CD14-positive monocyte (primary cell): ENCODE results near the gene PCDHGA7. TPM values are rescaled to one million over a fixed set of nuclear protein-coding genes. Genes with fewer than 3 reads are reported as not detected.
A peak's percentile ranks its signal among the peaks of the same experiment; 100 is the strongest.
"Not testable (repeated sequence)": the region's sequence is repeated elsewhere in the genome, so short reads cannot be mapped to it uniquely, and the experiment has no call there.

Experiments
- DNase-seq, 3 donors: peaks; one replicate each; pipeline ENCODE4 v3.0.0-alpha.2; 2011 to 2022
- H2AFZ ChIP-seq: 2 replicates; pipeline ENCODE4 v1.6.0; 2012; ENCODE audit warnings: mild to moderate bottlenecking, low read depth, low read length, inconsistent platforms; ENCODE audit not compliant: insufficient read depth, poor library complexity, severe bottlenecking
- H3K27ac ChIP-seq, 2 donors: 1 replicate in 1 of 2; 2 replicates in 1 of 2; pipeline ENCODE4 v1.5.1; 2012 to 2013; ENCODE audit warnings: low read length in 2 of 2, control low read depth in 1 of 2, inconsistent platforms in 1 of 2, low read depth in 1 of 2, mild to moderate bottlenecking in 1 of 2
- H3K27me3 ChIP-seq, 2 donors: one replicate each; pipeline versions ENCODE4 v1.6.0 to v1.6.1; 2011 to 2013; ENCODE audit warnings: low read length in 2 of 2; ENCODE audit not compliant: control insufficient read depth in 2 of 2, insufficient read depth in 2 of 2
- H3K36me3 ChIP-seq, 2 donors: replicated peaks in 1 of 2; 1 replicate in 1 of 2; 2 replicates in 1 of 2; pipeline versions ENCODE4 v1.5.1 to v1.6.1; 2012 to 2013; ENCODE audit warnings: low read length in 2 of 2, control low read depth in 1 of 2, inconsistent platforms in 1 of 2, mild to moderate bottlenecking in 1 of 2; ENCODE audit not compliant: insufficient read depth in 2 of 2, control insufficient read depth in 1 of 2
- H3K4me1 ChIP-seq, 2 donors: 1 replicate in 1 of 2; 2 replicates in 1 of 2; pipeline versions ENCODE4 v1.5.1 to v1.6.1; 2012 to 2013; ENCODE audit warnings: low read length in 2 of 2, control low read depth in 1 of 2, inconsistent platforms in 1 of 2, mild to moderate bottlenecking in 1 of 2, moderate library complexity in 1 of 2; ENCODE audit not compliant: insufficient read depth in 2 of 2, control insufficient read depth in 1 of 2
- H3K4me2 ChIP-seq: replicated peaks from 2 replicates; pipeline ENCODE3; 2012; ENCODE audit warnings: low read length, moderate library complexity, mild to moderate bottlenecking; ENCODE audit not compliant: poor library complexity, severe bottlenecking; ENCODE audit errors: extremely low read depth
- H3K4me3 ChIP-seq, 3 experiments: fragments of 200-600 bp in 1 of 3; sonication (generic) in 1 of 3; replicated peaks in 1 of 3; 1 replicate in 2 of 3; 2 replicates in 1 of 3; pipeline ENCODE4 v1.5.1; 2011 to 2013; ENCODE audit warnings: low read length in 3 of 3, mild to moderate bottlenecking in 3 of 3, control low read depth in 2 of 3, low read depth in 2 of 3, inconsistent platforms in 1 of 3, moderate library complexity in 1 of 3
- H3K79me2 ChIP-seq: 2 replicates; pipeline ENCODE4 v1.6.0; 2012; ENCODE audit warnings: mild to moderate bottlenecking, control low read depth, inconsistent platforms, low read length, moderate library complexity; ENCODE audit not compliant: insufficient read depth
- H3K9ac ChIP-seq: 2 replicates; pipeline ENCODE4 v1.6.0; 2017; ENCODE audit warnings: low read length, mild to moderate bottlenecking; ENCODE audit not compliant: insufficient read depth, poor library complexity, severe bottlenecking
- H3K9me3 ChIP-seq, 2 donors: replicated peaks in 1 of 2; 1 replicate in 1 of 2; 2 replicates in 1 of 2; pipeline versions ENCODE4 v1.5.1 to v1.6.1; 2012 to 2013; ENCODE audit warnings: low read length in 2 of 2, control low read depth in 1 of 2; ENCODE audit not compliant: control insufficient read depth in 1 of 2, insufficient read depth in 1 of 2
- H4K20me1 ChIP-seq: 2 replicates; pipeline ENCODE4 v1.6.0; 2012; ENCODE audit warnings: mild to moderate bottlenecking, low read length, control low read depth, moderate library complexity; ENCODE audit not compliant: insufficient read depth
- H3K27ac Mint-ChIP-seq, 7 donors: one replicate each; pipeline ENCODE4 v1.8.0; 2020; ENCODE audit warnings: mild to moderate bottlenecking in 7 of 7, mixed read lengths in 7 of 7, moderate library complexity in 6 of 7, inconsistent platforms in 2 of 7
- H3K27me3 Mint-ChIP-seq, 3 donors: one replicate each; pipeline ENCODE4 v1.8.0; 2021 to 2022; ENCODE audit warnings: low read depth in 3 of 3, mild to moderate bottlenecking in 3 of 3, mixed read lengths in 3 of 3, moderate library complexity in 3 of 3, inconsistent platforms in 1 of 3
- H3K36me3 Mint-ChIP-seq, 2 donors: one replicate each; pipeline ENCODE4 v1.8.0; 2020; ENCODE audit warnings: mixed read lengths in 2 of 2, inconsistent platforms in 1 of 2, mild to moderate bottlenecking in 1 of 2
- H3K4me1 Mint-ChIP-seq: one replicate; pipeline ENCODE4 v1.8.0; 2020; ENCODE audit warnings: mild to moderate bottlenecking, mixed read lengths
- H3K4me3 Mint-ChIP-seq, 2 donors: one replicate each; pipeline ENCODE4 v1.8.0; 2020; ENCODE audit warnings: mild to moderate bottlenecking in 2 of 2, mixed read lengths in 2 of 2, moderate library complexity in 1 of 2
- H3K9me3 Mint-ChIP-seq, 7 donors: one replicate each; pipeline ENCODE4 v1.8.0; 2020 to 2022; ENCODE audit warnings: mixed read lengths in 7 of 7, mild to moderate bottlenecking in 6 of 7, moderate library complexity in 6 of 7, inconsistent platforms in 2 of 7
- WGBS: methylation state at CpG from one replicate; pipeline ENCODE4 v1.1.5; 2013; ENCODE audit warnings: missing lambda C conversion rate; ENCODE audit not compliant: insufficient coverage; 5-methylcytosine and 5-hydroxymethylcytosine counted together
- intact Hi-C, 2 donors: fragments of 100-400 bp; cut with micrococcal nuclease; formaldehyde crosslinking; loops; one replicate each; pipeline versions ENCODE4 v1.15.0 to v1.15.1; 2023
- polyA plus RNA-seq, 3 donors: library from polyadenylated mRNA; depleted of rRNA in 1 of 3; unstranded in 2 of 3; stranded (reverse) in 1 of 3; fragments of 300-500 nt in 2 of 3; fragments of >200 nt in 1 of 3; fragmentation: Illumina TruSeq in 2 of 3; gene quantifications; 1 replicate in 2 of 3; 2 replicates in 1 of 3; pipeline ENCODE4 v1.2.3, GENCODE V29; 2012 to 2021
- TF ChIP-seq, protein P1 (sequence below): fragments of 200-600 bp; IDR thresholded peaks from one replicate; pipeline ENCODE4 v1.8.0; 2022; ENCODE audit warnings: antibody characterized with exemption, mild to moderate bottlenecking

The PCDHGA7 gene
- polyA plus RNA-seq, 3 donors: not detected

DNA sequence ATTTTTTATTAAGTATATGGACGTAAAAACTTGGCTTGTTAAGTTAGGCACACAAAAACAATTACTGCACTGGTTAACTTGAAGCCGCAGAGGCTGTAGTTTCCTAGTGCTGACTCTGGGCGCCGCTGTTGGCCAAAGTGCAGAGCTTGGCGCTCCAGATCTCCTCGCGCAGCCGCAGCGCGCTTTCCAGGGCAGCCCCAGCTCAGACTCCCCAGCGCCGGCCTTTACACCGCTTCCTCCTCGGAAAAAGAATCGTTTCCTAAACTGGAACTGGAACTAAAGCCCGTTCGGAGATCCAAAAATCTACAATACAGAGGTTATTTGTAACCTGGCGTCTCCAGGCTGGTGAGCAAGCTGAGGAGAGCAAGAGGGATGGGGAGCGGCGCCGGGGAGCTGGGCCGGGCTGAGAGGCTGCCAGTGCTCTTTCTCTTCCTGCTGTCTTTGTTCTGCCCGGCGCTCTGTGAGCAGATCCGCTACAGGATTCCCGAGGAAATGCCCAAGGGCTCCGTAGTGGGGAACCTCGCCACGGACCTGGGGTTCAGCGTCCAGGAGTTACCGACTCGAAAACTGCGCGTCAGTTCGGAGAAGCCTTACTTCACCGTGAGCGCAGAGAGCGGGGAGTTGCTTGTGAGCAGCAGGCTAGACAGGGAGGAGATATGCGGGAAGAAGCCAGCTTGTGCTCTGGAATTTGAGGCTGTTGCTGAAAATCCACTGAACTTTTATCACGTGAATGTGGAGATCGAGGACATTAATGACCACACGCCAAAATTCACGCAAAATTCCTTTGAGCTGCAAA lies 15.4 kb downstream of the PCDHGA7 start, which contains the start of gene PCDHGB5:
Gene PCDHGB5 (plus strand): TSS at position 192 of the 796 bp plus-strand sequence. CDS start 181 bp downstream, at position 373.
- H4K20me1 ChIP-seq, DNase-seq, H3K9ac ChIP-seq, H3K27ac Mint-ChIP-seq, intact Hi-C loops, H3K4me3 ChIP-seq, H3K4me2 ChIP-seq, H3K4me1 Mint-ChIP-seq, H3K36me3 ChIP-seq, H3K4me1 ChIP-seq, H3K27ac ChIP-seq, H3K79me2 ChIP-seq: not testable (repeated sequence)
- peaks cover 69 to 85% (median 83%) of the 10 kb centered on the region in 3 donors for H3K27me3 Mint-ChIP-seq
- Histone ChIP-seq H3K27me3 (peaks cover 56 to 97% of the 10 kb centered on the region in 2 donors), H2AFZ (peak within 1 kb of the TSS; percentile 29), H3K9me3 (peaks cover 50 to 83% of the 10 kb centered on the region in 2 donors)
- H3K36me3 Mint-ChIP-seq: peaks cover 7 to 13% of the 10 kb centered on the region in 2 donors
- H3K9me3 Mint-ChIP-seq: peaks cover 37 to 76% (median 64%) of the 10 kb centered on the region in 7 donors
- TF ChIP-seq, protein P1, sequence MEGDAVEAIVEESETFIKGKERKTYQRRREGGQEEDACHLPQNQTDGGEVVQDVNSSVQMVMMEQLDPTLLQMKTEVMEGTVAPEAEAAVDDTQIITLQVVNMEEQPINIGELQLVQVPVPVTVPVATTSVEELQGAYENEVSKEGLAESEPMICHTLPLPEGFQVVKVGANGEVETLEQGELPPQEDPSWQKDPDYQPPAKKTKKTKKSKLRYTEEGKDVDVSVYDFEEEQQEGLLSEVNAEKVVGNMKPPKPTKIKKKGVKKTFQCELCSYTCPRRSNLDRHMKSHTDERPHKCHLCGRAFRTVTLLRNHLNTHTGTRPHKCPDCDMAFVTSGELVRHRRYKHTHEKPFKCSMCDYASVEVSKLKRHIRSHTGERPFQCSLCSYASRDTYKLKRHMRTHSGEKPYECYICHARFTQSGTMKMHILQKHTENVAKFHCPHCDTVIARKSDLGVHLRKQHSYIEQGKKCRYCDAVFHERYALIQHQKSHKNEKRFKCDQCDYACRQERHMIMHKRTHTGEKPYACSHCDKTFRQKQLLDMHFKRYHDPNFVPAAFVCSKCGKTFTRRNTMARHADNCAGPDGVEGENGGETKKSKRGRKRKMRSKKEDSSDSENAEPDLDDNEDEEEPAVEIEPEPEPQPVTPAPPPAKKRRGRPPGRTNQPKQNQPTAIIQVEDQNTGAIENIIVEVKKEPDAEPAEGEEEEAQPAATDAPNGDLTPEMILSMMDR: peak; percentile 49
- 1% methylated on average over 13 of the region's 43 CpGs for WGBS
- peak within 1 kb of the TSS; percentile 37 to 73 for H3K4me3 Mint-ChIP-seq

DNA sequence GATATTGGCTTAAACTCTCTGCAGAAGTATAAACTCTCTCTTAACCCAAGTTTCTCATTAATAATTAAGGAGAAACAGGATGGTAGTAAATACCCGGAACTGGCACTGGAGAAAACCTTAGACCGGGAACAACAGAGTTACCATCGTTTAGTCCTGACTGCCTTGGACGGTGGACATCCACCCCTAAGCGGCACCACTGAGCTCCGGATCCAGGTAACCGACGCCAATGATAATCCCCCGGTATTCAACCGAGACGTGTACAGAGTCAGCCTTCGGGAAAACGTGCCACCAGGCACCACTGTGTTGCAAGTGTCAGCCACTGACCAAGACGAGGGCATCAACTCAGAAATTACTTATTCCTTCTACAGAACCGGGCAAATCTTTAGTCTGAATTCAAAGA lies 16.1 kb downstream of the PCDHGA7 start:
- 30% methylated on average over 14 of the region's 15 CpGs for WGBS
- peaks cover 37 to 76% (median 64%) of the 10 kb centered on the region in 7 donors for H3K9me3 Mint-ChIP-seq

More for the DNA sequence above, 16.1 kb downstream of the PCDHGA7 start:
- Histone ChIP-seq H2AFZ (no peak overlapping the region), H3K9ac (no peak overlapping the region), H3K4me1 (peaks cover 0 to 3% of the 10 kb centered on the region in 2 donors), H3K27ac (no peak overlapping the region), H3K4me2 (no peak overlapping the region), H3K4me3 (no peak overlapping the region), H3K36me3 (no peaks in the 10 kb centered on the region), H3K27me3 (peaks cover 59 to 97% of the 10 kb centered on the region in 2 donors), H3K79me2 (no peaks in the 10 kb centered on the region), H4K20me1 (no peaks in the 10 kb centered on the region), H3K9me3 (peaks cover 50 to 83% of the 10 kb centered on the region in 2 donors)
- no peak overlapping the region for H3K27ac Mint-ChIP-seq
- peaks cover 9% of the 10 kb centered on the region for H3K4me1 Mint-ChIP-seq
- intact Hi-C loops: no loop called here
- DNase-seq: no peak
- peaks cover 9 to 10% of the 10 kb centered on the region in 2 donors for H3K36me3 Mint-ChIP-seq
- TF ChIP-seq, protein P1: no peak
- peak overlapping the region in 1 of 2 donors; percentile 73 for H3K4me3 Mint-ChIP-seq
- peaks cover 69 to 85% (median 83%) of the 10 kb centered on the region in 3 donors for H3K27me3 Mint-ChIP-seq
